Breast epithelium (tissue), 4 donors: Measurements from ENCODE around the gene FANCC. TPM values are rescaled to one million over a fixed set of nuclear protein-coding genes. Genes with fewer than 3 reads are reported as not detected.

Experiments used
- DNase-seq, 2 donors: peaks; one replicate each; pipeline ENCODE4 v3.0.0-alpha.2; 2019; ENCODE audit warnings: low spot score in 2 of 2
- H3K27ac ChIP-seq, 2 donors: fragments of 200-600 bp; sonication (generic) in 1 of 2; one replicate each; pipeline ENCODE4 v1.5.1; 2016 to 2019; ENCODE audit warnings: mild to moderate bottlenecking in 1 of 2
- H3K27me3 ChIP-seq, 2 donors: fragments of 200-600 bp; sonication (generic) in 1 of 2; one replicate each; pipeline versions ENCODE4 v1.5.1 to v1.6.0; 2017 to 2019; ENCODE audit warnings: control low read depth in 1 of 2, mild to moderate bottlenecking in 1 of 2
- H3K36me3 ChIP-seq: fragments of 200-600 bp; one replicate; pipeline ENCODE4 v1.5.1; 2019
- H3K4me1 ChIP-seq, 2 donors: fragments of 200-600 bp; sonication (generic); one replicate each; pipeline ENCODE4 v1.5.1; 2016 to 2019; ENCODE audit warnings: control low read depth in 1 of 2
- H3K4me3 ChIP-seq, 3 donors: fragments of 200-600 bp; sonication (generic); 1 replicate in 2 of 3; 2 replicates in 1 of 3; pipeline ENCODE4 v1.5.1; 2016 to 2019; ENCODE audit warnings: mild to moderate bottlenecking in 3 of 3, moderate library complexity in 2 of 3
- H3K9me3 ChIP-seq, 2 donors: fragments of 200-600 bp; sonication (generic) in 1 of 2; one replicate each; pipeline ENCODE4 v1.5.1; 2016 to 2019; ENCODE audit warnings: control low read depth in 1 of 2
- POLR2A ChIP-seq: fragments of 450-650 bp; IDR thresholded peaks from one replicate; pipeline ENCODE4 v1.6.1; 2016; ENCODE audit warnings: antibody characterized with exemption, mild to moderate bottlenecking, moderate library complexity
- POLR2AphosphoS5 ChIP-seq, 3 donors: sonication (generic); formaldehyde crosslinking; IDR thresholded peaks; one replicate each; pipeline ENCODE4 v1.6.1; 2017; ENCODE audit warnings: antibody characterized with exemption in 3 of 3
- intact Hi-C: fragments of 100-400 bp; cut with DNase I; formaldehyde crosslinking; loops from one replicate; pipeline ENCODE4 v1.15.1; 2023; ENCODE audit warnings: low total_unique reads
- total RNA-seq, 3 donors: library from RNA; depleted of rRNA; stranded (reverse); fragments of >200 nt; gene quantifications; one replicate each; pipeline ENCODE4 v1.1.0, GENCODE V29; 2016
- TF ChIP-seq, protein P1 (sequence below), 3 donors: fragments of 450-650 bp; IDR thresholded peaks; one replicate each; pipeline ENCODE4 v1.5.1; 2016 to 2017; ENCODE audit warnings: antibody characterized with exemption in 3 of 3, mild to moderate bottlenecking in 3 of 3, moderate library complexity in 3 of 3

Gene FANCC
- total RNA-seq, 3 donors from 2014 or later, result 4.2 to 11.4 (median 9.2) TPM

GRCh38 chr9:95132366-95133324, 184.9 kb downstream of the FANCC start:
- no peak for DNase-seq
- Histone ChIP-seq H3K9me3 (no peaks in the 10 kb centered on the region), H3K4me3 (no peak overlapping the region), H3K27ac (no peak overlapping the region), H3K4me1 (no peaks in the 10 kb centered on the region), H3K36me3 (no peaks in the 10 kb centered on the region), H3K27me3 (no peaks in the 10 kb centered on the region)
- no peak for TF ChIP-seq POLR2A
- TF ChIP-seq, protein P1, sequence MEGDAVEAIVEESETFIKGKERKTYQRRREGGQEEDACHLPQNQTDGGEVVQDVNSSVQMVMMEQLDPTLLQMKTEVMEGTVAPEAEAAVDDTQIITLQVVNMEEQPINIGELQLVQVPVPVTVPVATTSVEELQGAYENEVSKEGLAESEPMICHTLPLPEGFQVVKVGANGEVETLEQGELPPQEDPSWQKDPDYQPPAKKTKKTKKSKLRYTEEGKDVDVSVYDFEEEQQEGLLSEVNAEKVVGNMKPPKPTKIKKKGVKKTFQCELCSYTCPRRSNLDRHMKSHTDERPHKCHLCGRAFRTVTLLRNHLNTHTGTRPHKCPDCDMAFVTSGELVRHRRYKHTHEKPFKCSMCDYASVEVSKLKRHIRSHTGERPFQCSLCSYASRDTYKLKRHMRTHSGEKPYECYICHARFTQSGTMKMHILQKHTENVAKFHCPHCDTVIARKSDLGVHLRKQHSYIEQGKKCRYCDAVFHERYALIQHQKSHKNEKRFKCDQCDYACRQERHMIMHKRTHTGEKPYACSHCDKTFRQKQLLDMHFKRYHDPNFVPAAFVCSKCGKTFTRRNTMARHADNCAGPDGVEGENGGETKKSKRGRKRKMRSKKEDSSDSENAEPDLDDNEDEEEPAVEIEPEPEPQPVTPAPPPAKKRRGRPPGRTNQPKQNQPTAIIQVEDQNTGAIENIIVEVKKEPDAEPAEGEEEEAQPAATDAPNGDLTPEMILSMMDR (IDR thresholded peaks at IDR 0.05), result no peak
- no peak for TF ChIP-seq POLR2AphosphoS5 (IDR thresholded peaks at IDR 0.05)
- intact Hi-C loops, result no loop called here

DNA sequence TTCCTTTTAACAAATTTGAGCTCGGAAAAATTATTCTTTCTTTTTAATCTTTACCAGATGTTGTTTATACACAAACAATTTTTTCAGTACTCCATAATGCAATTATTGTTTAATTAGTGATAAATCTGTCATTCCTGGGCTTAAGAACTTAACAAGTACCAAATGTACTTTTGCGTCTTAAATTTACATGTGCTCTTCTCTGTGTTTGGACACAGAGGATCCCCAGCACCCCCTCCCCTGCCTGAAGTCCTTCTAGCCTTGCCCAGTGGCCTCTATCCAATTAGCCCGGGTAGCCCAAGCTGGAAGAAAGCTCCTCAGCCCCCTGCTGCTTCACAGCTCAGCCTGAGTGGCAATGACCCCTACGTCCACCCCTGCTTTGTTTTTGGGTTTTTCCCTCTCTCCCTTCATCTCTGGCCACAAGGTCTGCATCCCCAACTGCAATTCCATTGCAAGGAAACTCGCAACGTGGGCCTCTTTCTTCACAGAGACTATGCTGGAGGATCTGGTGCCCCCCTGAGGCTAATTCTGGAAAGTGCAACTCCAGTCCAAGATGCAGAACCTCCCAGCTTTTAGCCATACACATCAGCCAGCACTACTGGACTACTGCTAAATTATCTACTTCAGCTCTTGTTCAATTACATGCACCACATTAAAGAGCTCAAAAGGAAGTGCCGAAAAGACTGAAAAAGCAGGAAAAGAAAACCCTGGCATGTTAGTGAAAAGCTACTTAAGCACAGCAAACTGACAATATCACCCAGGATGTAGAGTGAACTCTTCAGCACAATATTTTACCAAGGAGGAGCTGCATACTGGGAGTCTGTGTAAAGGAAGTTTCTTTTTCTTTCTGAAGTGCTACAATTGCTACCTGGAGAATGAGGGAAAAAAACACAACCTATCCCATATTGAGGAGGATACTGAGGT, 186.2 kb downstream of the FANCC start:
- no peak overlapping the region for H3K4me3 ChIP-seq
- no peaks in the 10 kb centered on the region for H3K27me3 ChIP-seq
- peak in 1 of 2 donors; percentile 69 for DNase-seq
- no peaks in the 10 kb centered on the region for H3K4me1 ChIP-seq
- no peak overlapping the region for H3K27ac ChIP-seq
- H3K36me3 ChIP-seq, result no peaks in the 10 kb centered on the region
- intact Hi-C loops, result no loop called here
- TF ChIP-seq POLR2AphosphoS5 (IDR thresholded peaks at IDR 0.05), result no peak
- TF ChIP-seq, protein P1 (IDR thresholded peaks at IDR 0.05), result peak; percentile 62 to 71 (median 66)
- no peaks in the 10 kb centered on the region for H3K9me3 ChIP-seq

DNA sequence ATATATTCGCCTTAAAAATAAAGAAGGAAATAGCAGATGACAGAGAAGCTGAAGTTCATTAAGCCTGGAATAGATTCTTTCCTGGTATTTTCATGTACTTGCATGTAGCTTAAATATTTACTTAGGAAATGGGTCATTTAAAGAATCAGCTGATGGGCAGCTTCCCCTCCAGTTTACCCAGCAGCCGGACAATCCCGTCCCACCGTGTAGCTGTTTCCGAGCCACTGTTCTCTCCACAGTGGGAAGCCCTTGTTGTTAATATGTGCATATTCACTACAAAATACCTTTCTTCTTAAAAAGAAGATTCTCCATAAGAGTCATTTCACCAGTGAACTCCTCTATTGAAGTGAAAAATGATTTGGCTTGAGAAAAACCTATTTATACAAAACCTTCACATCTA, 187.0 kb downstream of the FANCC start:
- DNase-seq, result no peak
- no peak overlapping the region for H3K27ac ChIP-seq
- no peaks in the 10 kb centered on the region for H3K9me3 ChIP-seq
- no peak overlapping the region for H3K4me3 ChIP-seq
- TF ChIP-seq POLR2A, result no peak
- TF ChIP-seq, protein P1 (IDR thresholded peaks at IDR 0.05), result no peak
- no peaks in the 10 kb centered on the region for H3K36me3 ChIP-seq
- no peaks in the 10 kb centered on the region for H3K27me3 ChIP-seq
- intact Hi-C loops, result no loop called here
- no peaks in the 10 kb centered on the region for H3K4me1 ChIP-seq

DNA sequence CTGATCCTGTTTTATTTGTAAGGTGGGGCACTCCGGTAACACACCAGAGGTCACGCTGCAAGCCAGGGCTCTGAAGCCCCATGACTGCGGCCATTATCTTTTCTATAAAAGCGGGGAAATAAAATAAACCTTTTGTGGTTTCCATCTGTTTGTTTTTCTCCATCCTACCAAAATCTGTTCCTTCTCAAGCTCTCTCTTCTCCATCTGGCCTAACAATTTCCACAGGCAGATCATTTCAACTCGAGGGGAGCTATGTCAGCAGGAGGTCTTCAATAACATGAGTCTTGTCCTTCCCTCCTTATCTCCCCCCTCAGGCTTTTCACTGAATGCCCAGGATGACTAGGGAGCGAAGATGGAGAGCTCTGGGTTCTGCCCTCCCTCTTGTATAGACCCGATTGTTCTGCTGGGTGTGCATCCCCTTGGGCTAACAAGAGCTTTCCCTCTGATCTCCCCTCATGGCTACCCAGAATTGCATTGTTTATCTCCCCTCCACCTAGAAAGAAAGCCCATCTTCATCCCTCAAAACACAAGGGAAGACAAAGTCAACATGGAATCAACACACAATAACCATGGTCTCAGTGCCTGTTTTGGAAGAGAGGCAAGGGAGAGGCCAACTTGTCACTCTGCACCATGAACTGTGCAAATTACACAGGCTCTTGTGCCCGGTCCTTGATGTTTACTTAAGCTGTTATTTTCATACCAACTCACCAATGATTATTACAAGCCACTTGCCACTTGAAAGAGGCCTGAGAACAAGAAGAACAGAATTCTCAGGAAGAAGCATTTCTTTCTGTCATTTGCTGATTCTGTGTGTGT, 187.8 kb downstream of the FANCC start:
- no peak overlapping the region for H3K4me3 ChIP-seq
- no peak overlapping the region for H3K27ac ChIP-seq
- H3K9me3 ChIP-seq, result no peaks in the 10 kb centered on the region
- intact Hi-C loops, result no loop called here
- no peaks in the 10 kb centered on the region for H3K4me1 ChIP-seq
- DNase-seq, result no peak
- no peaks in the 10 kb centered on the region for H3K36me3 ChIP-seq
- H3K27me3 ChIP-seq, result no peaks in the 10 kb centered on the region
- TF ChIP-seq POLR2AphosphoS5 (IDR thresholded peaks at IDR 0.05) (no peak), POLR2A (no peak)
- TF ChIP-seq, protein P1 (IDR thresholded peaks at IDR 0.05), result no peak
